Endothelial cell (in vitro differentiated cells): ENCODE data around the gene DPH1. TPM values are rescaled to one million over a fixed set of nuclear protein-coding genes. Genes with fewer than 3 reads are reported as not detected.

Source experiments
- DNase-seq: peaks from one replicate; pipeline ENCODE4 v3.0.0; 2021; ENCODE audit warnings: low spot score
- H3K27ac Mint-ChIP-seq: one replicate; pipeline ENCODE4 v1.8.0; 2021; ENCODE audit warnings: mixed read lengths, inconsistent platforms; ENCODE audit not compliant: unreplicated experiment
- H3K27me3 Mint-ChIP-seq: one replicate; pipeline ENCODE4 v1.8.0; 2021; ENCODE audit warnings: mild to moderate bottlenecking, moderate library complexity, mixed read lengths, inconsistent platforms; ENCODE audit not compliant: unreplicated experiment
- H3K36me3 Mint-ChIP-seq: one replicate; pipeline ENCODE4 v1.8.0; 2021; ENCODE audit warnings: mild to moderate bottlenecking, low read depth, mixed read lengths, inconsistent platforms; ENCODE audit not compliant: unreplicated experiment
- H3K4me1 Mint-ChIP-seq: one replicate; pipeline ENCODE4 v1.8.0; 2021; ENCODE audit warnings: mild to moderate bottlenecking, mixed read lengths, inconsistent platforms; ENCODE audit not compliant: unreplicated experiment
- H3K4me3 Mint-ChIP-seq: one replicate; pipeline ENCODE4 v1.8.0; 2021; ENCODE audit warnings: mild to moderate bottlenecking, mixed read lengths, inconsistent platforms; ENCODE audit not compliant: unreplicated experiment
- H3K9me3 Mint-ChIP-seq: one replicate; pipeline ENCODE4 v1.8.0; 2021; ENCODE audit warnings: mixed read lengths, inconsistent platforms; ENCODE audit not compliant: unreplicated experiment
- total RNA-seq: library from RNA; stranded (reverse); fragmentation: NEBNext Ultra II Directional; extraction: Animal tissue kit (Norgen Biotek cat#: 25700); gene quantifications from one replicate; pipeline ENCODE4 v1.2.1, GENCODE V29; 2021; ENCODE audit not compliant: unreplicated experiment
- TF ChIP-seq, protein P1 (sequence below): fragments of 200-600 bp; sonication (generic); IDR thresholded peaks from one replicate; pipeline ENCODE4 v1.5.0; 2021; ENCODE audit warnings: antibody characterized with exemption; ENCODE audit not compliant: unreplicated experiment

DPH1 gene
- total RNA-seq, 1 donor from 2014 or later, result 27.1 TPM

DNA sequence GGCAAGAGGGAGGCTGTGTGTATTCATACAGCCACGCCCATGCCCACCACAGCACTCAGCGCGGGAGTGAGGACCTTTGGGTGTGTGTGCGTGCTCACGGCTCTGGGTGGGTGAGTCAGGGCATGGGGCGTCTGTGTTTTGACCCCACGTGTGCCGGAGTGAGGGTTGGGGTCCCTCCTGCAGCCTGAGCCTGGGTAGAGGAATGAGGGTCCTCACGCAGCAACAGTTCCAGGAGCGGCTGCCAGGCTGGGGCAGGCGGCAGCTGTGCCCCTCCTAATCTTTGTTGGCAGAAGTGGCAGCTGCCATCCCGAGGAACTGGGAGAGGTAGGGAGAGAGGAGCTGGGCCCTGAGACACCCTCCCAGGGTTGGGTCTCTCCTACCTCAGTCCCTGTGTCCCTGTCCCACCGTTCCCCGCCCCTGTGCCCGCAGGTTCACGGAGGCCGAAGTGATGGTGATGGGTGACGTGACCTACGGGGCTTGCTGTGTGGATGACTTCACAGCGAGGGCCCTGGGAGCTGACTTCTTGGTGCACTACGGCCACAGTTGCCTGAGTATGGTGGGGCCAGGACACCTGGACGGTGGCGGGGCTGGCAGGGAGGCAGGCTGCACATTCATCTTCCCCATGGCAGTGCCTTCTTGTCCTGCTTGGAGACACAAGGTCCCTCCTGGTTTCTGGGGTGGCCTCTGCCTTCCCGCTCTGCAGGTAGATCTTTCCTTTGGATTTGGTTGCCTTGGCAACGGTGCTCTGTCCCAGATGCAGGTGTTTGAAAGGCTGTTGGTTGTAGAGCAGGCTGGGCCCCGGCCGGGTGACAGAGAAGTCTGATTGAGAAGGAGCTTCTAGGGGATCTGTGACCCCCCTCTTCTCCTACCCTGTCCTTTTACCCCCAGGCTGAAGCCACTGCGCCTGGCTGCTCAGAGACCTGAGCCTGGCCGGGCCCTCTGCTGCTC, 5.9 kb downstream of the DPH1 start:
- no peak for DNase-seq
- Mint-ChIP-seq H3K4me1 (peaks cover 3% of the 10 kb centered on the region), H3K4me3 (peak overlapping the region; percentile 51), H3K9me3 (no peaks in the 10 kb centered on the region), H3K27me3 (peaks cover 5% of the 10 kb centered on the region), H3K36me3 (peaks cover 14% of the 10 kb centered on the region), H3K27ac (no peak overlapping the region)
- TF ChIP-seq, protein P1, sequence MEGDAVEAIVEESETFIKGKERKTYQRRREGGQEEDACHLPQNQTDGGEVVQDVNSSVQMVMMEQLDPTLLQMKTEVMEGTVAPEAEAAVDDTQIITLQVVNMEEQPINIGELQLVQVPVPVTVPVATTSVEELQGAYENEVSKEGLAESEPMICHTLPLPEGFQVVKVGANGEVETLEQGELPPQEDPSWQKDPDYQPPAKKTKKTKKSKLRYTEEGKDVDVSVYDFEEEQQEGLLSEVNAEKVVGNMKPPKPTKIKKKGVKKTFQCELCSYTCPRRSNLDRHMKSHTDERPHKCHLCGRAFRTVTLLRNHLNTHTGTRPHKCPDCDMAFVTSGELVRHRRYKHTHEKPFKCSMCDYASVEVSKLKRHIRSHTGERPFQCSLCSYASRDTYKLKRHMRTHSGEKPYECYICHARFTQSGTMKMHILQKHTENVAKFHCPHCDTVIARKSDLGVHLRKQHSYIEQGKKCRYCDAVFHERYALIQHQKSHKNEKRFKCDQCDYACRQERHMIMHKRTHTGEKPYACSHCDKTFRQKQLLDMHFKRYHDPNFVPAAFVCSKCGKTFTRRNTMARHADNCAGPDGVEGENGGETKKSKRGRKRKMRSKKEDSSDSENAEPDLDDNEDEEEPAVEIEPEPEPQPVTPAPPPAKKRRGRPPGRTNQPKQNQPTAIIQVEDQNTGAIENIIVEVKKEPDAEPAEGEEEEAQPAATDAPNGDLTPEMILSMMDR, result no peak

DNA sequence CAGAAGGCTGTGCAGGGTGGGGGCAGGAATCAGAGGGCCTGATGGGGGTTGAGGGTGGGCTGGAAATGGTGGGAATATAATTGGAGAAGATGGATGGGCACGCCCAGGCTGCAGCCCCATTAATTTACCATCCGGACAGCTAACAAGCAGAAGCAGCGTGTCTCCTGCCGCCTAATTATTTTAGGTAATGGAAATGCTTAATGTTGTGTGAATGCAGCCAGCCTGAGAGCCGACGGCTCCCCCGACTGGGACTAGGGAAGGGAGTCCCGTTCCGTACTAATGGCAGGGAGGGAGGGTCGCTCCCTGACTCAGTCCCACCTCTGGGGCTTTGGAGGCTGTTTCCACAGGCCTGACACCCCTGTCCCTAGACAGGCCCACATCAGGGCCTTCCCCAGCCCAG, 7.2 kb downstream of the DPH1 start:
- no peak for DNase-seq
- TF ChIP-seq, protein P1, result no peak
- H3K27ac Mint-ChIP-seq, result no peak overlapping the region
- no peak overlapping the region for H3K4me3 Mint-ChIP-seq
- peaks cover 10% of the 10 kb centered on the region for H3K27me3 Mint-ChIP-seq
- H3K36me3 Mint-ChIP-seq, result peaks cover 15% of the 10 kb centered on the region
- no peaks in the 10 kb centered on the region for H3K9me3 Mint-ChIP-seq
- peaks cover 8% of the 10 kb centered on the region for H3K4me1 Mint-ChIP-seq

DNA sequence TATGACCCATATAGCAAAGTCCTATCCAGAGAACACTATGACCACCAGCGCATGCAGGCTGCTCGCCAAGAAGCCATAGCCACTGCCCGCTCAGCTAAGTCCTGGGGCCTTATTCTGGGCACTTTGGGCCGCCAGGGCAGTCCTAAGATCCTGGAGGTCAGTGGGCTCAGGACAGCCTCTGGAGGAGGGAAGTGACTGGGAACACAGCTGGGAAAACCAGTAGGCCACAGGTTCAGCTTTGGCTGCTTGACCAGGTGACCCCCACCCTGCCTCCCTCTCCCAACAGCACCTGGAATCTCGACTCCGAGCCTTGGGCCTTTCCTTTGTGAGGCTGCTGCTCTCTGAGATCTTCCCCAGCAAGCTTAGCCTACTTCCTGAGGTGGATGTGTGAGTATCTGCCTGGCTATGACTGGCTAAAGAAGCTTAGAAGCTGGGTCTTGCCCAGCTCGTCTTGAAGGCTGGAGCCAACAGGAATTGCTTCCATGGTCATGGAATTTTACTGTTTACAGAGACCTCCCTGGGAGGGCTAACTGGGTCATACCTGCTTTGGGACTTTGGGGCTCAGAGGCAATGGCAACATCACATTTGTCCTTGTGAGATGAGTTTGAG, 10.4 kb downstream of the DPH1 start:
- no peak for DNase-seq
- TF ChIP-seq, protein P1, result no peak
- Mint-ChIP-seq H3K4me3 (peak overlapping the region; percentile 80), H3K4me1 (peaks cover 22% of the 10 kb centered on the region), H3K9me3 (no peaks in the 10 kb centered on the region), H3K27ac (peak overlapping the region; percentile 90), H3K27me3 (peaks cover 12% of the 10 kb centered on the region), H3K36me3 (peaks cover 31% of the 10 kb centered on the region)

DNA sequence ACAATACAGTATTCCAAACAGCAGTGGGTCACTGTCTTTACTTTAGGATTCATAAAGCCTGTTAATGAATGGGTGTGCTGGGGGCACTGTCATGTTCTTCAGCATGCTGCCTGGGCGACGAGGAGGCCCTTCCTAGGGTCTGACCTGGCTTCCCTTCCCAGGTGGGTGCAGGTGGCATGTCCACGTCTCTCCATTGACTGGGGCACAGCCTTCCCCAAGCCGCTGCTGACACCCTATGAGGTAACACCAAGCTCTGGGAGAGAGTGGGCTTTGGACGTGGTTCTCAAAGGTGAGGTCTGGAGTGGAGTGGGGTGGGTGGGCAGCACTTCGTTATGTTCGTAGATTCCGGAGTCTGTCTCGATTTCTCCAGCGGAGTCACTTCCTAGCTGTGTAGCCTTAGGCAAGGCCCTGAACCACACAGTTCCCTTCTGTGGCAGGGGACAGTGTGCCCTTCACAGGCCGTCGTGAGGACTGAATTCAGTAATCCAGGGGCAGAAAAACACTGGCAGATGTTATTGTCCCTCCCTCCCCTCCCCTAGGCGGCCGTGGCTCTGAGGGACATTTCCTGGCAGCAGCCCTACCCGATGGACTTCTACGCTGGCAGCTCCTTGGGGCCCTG, 11.1 kb downstream of the DPH1 start:
- Mint-ChIP-seq H3K4me3 (peak overlapping the region; percentile 80), H3K9me3 (no peaks in the 10 kb centered on the region), H3K4me1 (peaks cover 22% of the 10 kb centered on the region), H3K27ac (peak overlapping the region; percentile 90), H3K36me3 (peaks cover 31% of the 10 kb centered on the region), H3K27me3 (peaks cover 12% of the 10 kb centered on the region)
- no peak for DNase-seq
- TF ChIP-seq, protein P1, result no peak
